Measurements from ENCODE around the gene PHF5A. TPM values are rescaled to one million over a fixed set of nuclear protein-coding genes. Genes with fewer than 3 reads are reported as not detected.

PHF5A gene
- total RNA-seq, 1 experiment from 2014 or later = 80.4 TPM

DNA sequence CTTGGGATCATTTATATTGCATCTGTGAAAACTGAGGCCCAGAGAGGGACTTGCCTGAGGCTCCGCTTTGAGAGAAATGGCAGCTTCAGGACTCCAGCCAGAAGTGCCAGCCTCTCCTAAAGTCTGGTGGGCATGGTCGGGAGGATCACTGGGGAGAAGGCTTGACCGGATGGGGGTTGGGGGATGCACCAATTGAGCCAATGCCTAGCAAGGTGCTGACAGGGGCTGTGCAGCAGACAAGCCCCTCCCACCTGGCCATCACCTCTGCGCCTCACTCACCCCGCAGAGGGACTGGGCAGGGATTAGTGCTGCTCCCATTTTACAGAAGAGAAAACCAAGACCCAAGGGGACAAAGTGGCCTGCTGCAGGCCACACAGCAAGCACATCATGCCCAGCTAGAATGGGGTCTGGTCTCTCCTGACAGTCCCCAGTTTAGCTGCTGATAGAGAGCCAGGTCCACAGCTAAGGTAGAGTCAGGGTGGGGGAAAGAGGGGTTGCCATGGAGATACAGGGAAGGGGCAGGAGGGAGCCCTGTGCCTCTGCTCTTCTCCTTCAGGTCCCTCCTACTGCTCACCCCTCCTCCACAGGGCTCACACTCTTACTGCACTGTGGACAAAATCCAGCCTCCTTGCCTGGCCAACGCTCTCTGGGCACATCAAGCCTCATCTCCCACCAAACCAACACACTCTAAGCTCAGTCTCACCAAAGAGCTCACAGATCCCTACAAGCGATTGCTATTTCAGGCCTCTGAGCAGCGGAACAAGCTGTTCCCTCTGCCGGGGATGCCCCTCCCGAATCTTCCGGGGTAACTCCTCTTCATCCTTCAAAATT lies 57.3 kb downstream of the PHF5A start:
- BruUV-seq (replicated peaks) = no TSS peak
- CTCF ChIA-PET = no interaction called here
- H3K27ac ChIP-seq (ENCODE audit: low read length) = no peak overlapping the region

DNA sequence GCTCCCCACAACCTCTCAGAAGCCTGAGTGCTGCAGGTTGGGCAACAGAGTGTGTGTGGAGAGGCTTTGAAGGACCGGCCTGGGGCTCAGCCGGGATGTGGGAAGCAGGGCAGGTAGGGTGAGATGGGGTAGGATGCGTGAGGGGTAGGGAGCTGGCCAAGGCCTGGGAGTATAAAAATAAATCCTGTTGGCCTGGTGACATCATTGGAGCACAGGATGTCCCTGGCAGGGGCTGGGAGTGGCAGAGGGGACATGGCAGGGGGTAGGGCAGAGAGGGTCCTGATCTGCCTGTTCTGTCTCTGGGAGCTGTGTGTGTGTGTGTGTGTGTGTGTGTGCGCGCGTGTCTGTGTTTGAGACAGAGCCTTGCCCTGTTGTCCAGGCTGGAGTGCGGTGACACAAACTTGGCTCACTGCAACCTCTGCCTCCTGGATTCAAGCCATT lies 58.2 kb downstream of the PHF5A start:
- ChIA-PET POLR2A (ENCODE audit: unreplicated experiment) (interaction anchor here (0.7 kb wide), 1 partner anchor 38 kb away, joined by 4 read pairs; no protein-coding TSS in a partner anchor), CTCF (no interaction called here)
- intact Hi-C loops (cut with micrococcal nuclease) = no loop called here

More for the DNA sequence above, 57.3 kb downstream of the PHF5A start:
- H3K36me3 ChIP-seq (ENCODE audit: low read depth, low read length) = no peaks in the 10 kb centered on the region
- H3F3A ChIP-seq (ENCODE audit: low read length, unreplicated experiment) = no peaks in the 10 kb centered on the region
- H3K9me2 ChIP-seq (replicated peaks; ENCODE audit: low read length) = no peaks in the 10 kb centered on the region
- TF ChIP-seq, protein P1, sequence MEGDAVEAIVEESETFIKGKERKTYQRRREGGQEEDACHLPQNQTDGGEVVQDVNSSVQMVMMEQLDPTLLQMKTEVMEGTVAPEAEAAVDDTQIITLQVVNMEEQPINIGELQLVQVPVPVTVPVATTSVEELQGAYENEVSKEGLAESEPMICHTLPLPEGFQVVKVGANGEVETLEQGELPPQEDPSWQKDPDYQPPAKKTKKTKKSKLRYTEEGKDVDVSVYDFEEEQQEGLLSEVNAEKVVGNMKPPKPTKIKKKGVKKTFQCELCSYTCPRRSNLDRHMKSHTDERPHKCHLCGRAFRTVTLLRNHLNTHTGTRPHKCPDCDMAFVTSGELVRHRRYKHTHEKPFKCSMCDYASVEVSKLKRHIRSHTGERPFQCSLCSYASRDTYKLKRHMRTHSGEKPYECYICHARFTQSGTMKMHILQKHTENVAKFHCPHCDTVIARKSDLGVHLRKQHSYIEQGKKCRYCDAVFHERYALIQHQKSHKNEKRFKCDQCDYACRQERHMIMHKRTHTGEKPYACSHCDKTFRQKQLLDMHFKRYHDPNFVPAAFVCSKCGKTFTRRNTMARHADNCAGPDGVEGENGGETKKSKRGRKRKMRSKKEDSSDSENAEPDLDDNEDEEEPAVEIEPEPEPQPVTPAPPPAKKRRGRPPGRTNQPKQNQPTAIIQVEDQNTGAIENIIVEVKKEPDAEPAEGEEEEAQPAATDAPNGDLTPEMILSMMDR (conservative IDR thresholded peaks at IDR 0.05; ENCODE audit: low read depth, low read length) = no peak
- DNase-seq (no peak), ATAC-seq (no peak)
- no peak overlapping the region for H3K9ac ChIP-seq (ENCODE audit: low read length)
- no peaks in the 10 kb centered on the region for H4K20me1 ChIP-seq (ENCODE audit: low read length)
- intact Hi-C loops (cut with micrococcal nuclease) = no loop called here
- H3K4me3 ChIP-seq (ENCODE audit: low read length) = no peak overlapping the region
- peaks cover 8% of the 10 kb centered on the region for H3K79me2 ChIP-seq (ENCODE audit: low read length)
- H3K4me2 ChIP-seq (ENCODE audit: low read length) = no peak overlapping the region
- H3K9me3 ChIP-seq (ENCODE audit: low read length) = no peaks in the 10 kb centered on the region
- H3K27me3 ChIP-seq (ENCODE audit: low read length) = no peaks in the 10 kb centered on the region
- peaks cover 13% of the 10 kb centered on the region for H3K4me1 ChIP-seq (ENCODE audit: insufficient read depth, low read length)
- POLR2A ChIA-PET (ENCODE audit: unreplicated experiment) = interaction anchor here (0.7 kb wide), 1 partner anchor 37 kb away, joined by 4 read pairs; no protein-coding TSS in a partner anchor
- no peak overlapping the region for H2AFZ ChIP-seq (ENCODE audit: low read length)

More for the DNA sequence above, 58.2 kb downstream of the PHF5A start:
- no peaks in the 10 kb centered on the region for H3K36me3 ChIP-seq (ENCODE audit: low read depth, low read length)
- H3K9ac ChIP-seq (ENCODE audit: low read length) = no peak overlapping the region
- H3K4me3 ChIP-seq (ENCODE audit: low read length) = no peak overlapping the region
- peaks cover 13% of the 10 kb centered on the region for H3K4me1 ChIP-seq (ENCODE audit: insufficient read depth, low read length)
- no peaks in the 10 kb centered on the region for H3K27me3 ChIP-seq (ENCODE audit: low read length)
- H3K9me3 ChIP-seq (ENCODE audit: low read length) = no peaks in the 10 kb centered on the region
- H2AFZ ChIP-seq (ENCODE audit: low read length) = no peak overlapping the region
- ATAC-seq (no peak), DNase-seq (no peak)
- TF ChIP-seq EZH2 (IDR thresholded peaks at IDR 0.05; ENCODE audit: low read length, unreplicated experiment) (no peak), EZH2phosphoT487 (IDR thresholded peaks at IDR 0.05; ENCODE audit: borderline replicate concordance, low read length) (no peak)
- TF ChIP-seq, protein P1 (conservative IDR thresholded peaks at IDR 0.05; ENCODE audit: low read depth, low read length) = no peak
- H4K20me1 ChIP-seq (ENCODE audit: low read length) = no peaks in the 10 kb centered on the region
- no peak overlapping the region for H3K4me2 ChIP-seq (ENCODE audit: low read length)
- no peaks in the 10 kb centered on the region for H3F3A ChIP-seq (ENCODE audit: low read length, unreplicated experiment)
- peaks cover 8% of the 10 kb centered on the region for H3K79me2 ChIP-seq (ENCODE audit: low read length)
- no peak overlapping the region for H3K27ac ChIP-seq (ENCODE audit: low read length)
- no TSS peak for BruUV-seq (replicated peaks)
- no peaks in the 10 kb centered on the region for H3K9me2 ChIP-seq (replicated peaks; ENCODE audit: low read length)

Other genes starting within 250 kb of the PHF5A start
- 0.63 and 1.2 TPM in 2 replicates for gene CHADL, start 227.8 kb downstream of the PHF5A start, total RNA-seq (2014; rRNA removed)
- 99.0 and 128 TPM in 2 replicates for gene RANGAP1, start 182.5 kb downstream of the PHF5A start, total RNA-seq (2014; rRNA removed)
- 34.8 and 40.5 TPM in 2 replicates for gene ZC3H7B, start 167.2 kb downstream of the PHF5A start, total RNA-seq (2014; rRNA removed)
- 4.0 TPM in 2 replicates for gene TEF, start 86.8 kb downstream of the PHF5A start, total RNA-seq (2014; rRNA removed)
- 12.8 and 13.5 TPM in 2 replicates for gene TOB2, start 21.9 kb downstream of the PHF5A start, total RNA-seq (2014; rRNA removed)
- 118 and 130 TPM in 2 replicates for gene ACO2, start 425 bp upstream of the PHF5A start, total RNA-seq (2014; rRNA removed)
- 21.2 and 30.4 TPM in 2 replicates for gene POLR3H, start 75.8 kb upstream of the PHF5A start, total RNA-seq (2014; rRNA removed)
- gene CSDC2, start 92.3 kb upstream of the PHF5A start, total RNA-seq (2014; rRNA removed) = not detected in 2 replicates
- 18.0 and 18.6 TPM in 2 replicates for gene PMM1, start 121.1 kb upstream of the PHF5A start, total RNA-seq (2014; rRNA removed)
- gene DESI1, start 152.4 kb upstream of the PHF5A start, total RNA-seq (2014; rRNA removed) = 20.9 and 21.9 TPM in 2 replicates
- gene XRCC6, start 152.6 kb upstream of the PHF5A start, total RNA-seq (2014; rRNA removed) = 404 and 432 TPM in 2 replicates
- gene SNU13, start 220.2 kb upstream of the PHF5A start, total RNA-seq (2014; rRNA removed) = 159 and 173 TPM in 2 replicates
- 1.4 TPM in 1 of 2 replicates, not detected in the other for gene MEI1, start 230.8 kb upstream of the PHF5A start, total RNA-seq (2014; rRNA removed)